MM.1S (cell line): Measurements from ENCODE around the gene GSTA4.

Experiments used
- DNase-seq: peaks from one replicate; pipeline ENCODE4 v3.0.0-alpha.2; 2015
- H2AFZ ChIP-seq: fragments of 300-600 bp; sonication (generic); 2 replicates; pipeline ENCODE4 v1.6.0; 2016; ENCODE audit warnings: antibody characterized with exemption, low read length
- H3F3A ChIP-seq: fragments of 300-600 bp; sonication (generic); 2 replicates; pipeline ENCODE4 v1.6.1; 2016; ENCODE audit warnings: mild to moderate bottlenecking, antibody characterized with exemption, low read length, moderate library complexity, mixed read lengths; ENCODE audit not compliant: insufficient read depth
- H3K27ac ChIP-seq: fragments of 300-600 bp; sonication (generic); 2 replicates; pipeline ENCODE4 v1.5.1; 2016; ENCODE audit warnings: mild to moderate bottlenecking, low read length
- H3K27me3 ChIP-seq: fragments of 300-600 bp; sonication (generic); replicated peaks from 2 replicates; pipeline ENCODE4 v1.6.0; 2016; ENCODE audit warnings: low read length; ENCODE audit not compliant: insufficient read depth
- H3K36me3 ChIP-seq: fragments of 300-600 bp; sonication (generic); replicated peaks from 2 replicates; pipeline ENCODE4 v1.6.1; 2016; ENCODE audit warnings: mild to moderate bottlenecking, low read length, mixed read lengths; ENCODE audit not compliant: insufficient read depth
- H3K4me1 ChIP-seq: fragments of 300-600 bp; sonication (generic); 2 replicates; pipeline ENCODE4 v1.6.1; 2016; ENCODE audit warnings: low read length, mixed read lengths
- H3K4me2 ChIP-seq: fragments of 300-600 bp; sonication (generic); 2 replicates; pipeline ENCODE4 v1.6.0; 2016; ENCODE audit warnings: low read depth, low read length
- H3K4me3 ChIP-seq: fragments of 300-600 bp; sonication (generic); 2 replicates; pipeline ENCODE4 v1.5.1; 2016; ENCODE audit warnings: low read length, mixed read lengths
- H3K79me2 ChIP-seq: fragments of 300-600 bp; sonication (generic); 2 replicates; pipeline ENCODE4 v1.6.1; 2016; ENCODE audit warnings: mixed run types, low read length, mixed read lengths
- H3K9ac ChIP-seq: fragments of 300-600 bp; sonication (generic); 2 replicates; pipeline ENCODE4 v1.6.1; 2016; ENCODE audit warnings: low read length, mixed read lengths
- H3K9me2 ChIP-seq: fragments of 300-600 bp; sonication (generic); replicated peaks from 2 replicates; pipeline ENCODE4 v1.6.1; 2016; ENCODE audit warnings: mild to moderate bottlenecking, low read length, mixed read lengths; ENCODE audit not compliant: insufficient read depth
- H3K9me3 ChIP-seq: fragments of 300-600 bp; sonication (generic); replicated peaks from 2 replicates; pipeline ENCODE4 v1.6.1; 2016; ENCODE audit warnings: mild to moderate bottlenecking, low read length, mixed read lengths; ENCODE audit not compliant: insufficient read depth
- H4K20me1 ChIP-seq: fragments of 300-600 bp; sonication (generic); 2 replicates; pipeline ENCODE4 v1.6.1; 2016; ENCODE audit warnings: mild to moderate bottlenecking, low read length, moderate library complexity, mixed read lengths; ENCODE audit not compliant: insufficient read depth
- CTCF ChIP-seq: fragments of 300-600 bp; sonication (generic); IDR thresholded peaks from 2 replicates; pipeline ENCODE4 v1.5.1; 2016; ENCODE audit warnings: antibody characterized with exemption, low read length, mixed read lengths
- EZH2 ChIP-seq: fragments of 300-600 bp; sonication (generic); optimal IDR thresholded peaks from 2 replicates; pipeline ENCODE3; 2017; ENCODE audit warnings: low read depth, mild to moderate bottlenecking, antibody characterized with exemption, low read length, mixed read lengths
- EZH2phosphoT487 ChIP-seq: fragments of 300-600 bp; sonication (generic); IDR thresholded peaks from 2 replicates; pipeline ENCODE4 v1.6.1; 2018; ENCODE audit warnings: antibody characterized with exemption, low read length

The GSTA4 gene

GRCh38 chr6:52992980-52993920, 1.8 kb downstream of the GSTA4 start:
- no peaks in the 10 kb centered on the region for H3K27me3 ChIP-seq
- TF ChIP-seq EZH2 = no peak
- TF ChIP-seq EZH2phosphoT487 = no peak
- TF ChIP-seq CTCF = no peak
- no peaks in the 10 kb centered on the region for H3K36me3 ChIP-seq
- no peak overlapping the region for H3K4me2 ChIP-seq
- no peak for DNase-seq
- no peak overlapping the region for H3K9ac ChIP-seq
- no peaks in the 10 kb centered on the region for H3K9me3 ChIP-seq
- H2AFZ ChIP-seq = no peak overlapping the region
- H3K79me2 ChIP-seq = no peaks in the 10 kb centered on the region
- H3K4me1 ChIP-seq = no peaks in the 10 kb centered on the region
- no peak overlapping the region for H3K27ac ChIP-seq
- H3K9me2 ChIP-seq = no peaks in the 10 kb centered on the region
- peaks cover 11% of the 10 kb centered on the region for H3F3A ChIP-seq
- H4K20me1 ChIP-seq = no peaks in the 10 kb centered on the region
- no peak overlapping the region for H3K4me3 ChIP-seq

GRCh38 chr6:52990342-52990741, 4.7 kb downstream of the GSTA4 start:
- Histone ChIP-seq H3K4me3 (no peak overlapping the region), H3K36me3 (no peaks in the 10 kb centered on the region), H3K9me2 (no peaks in the 10 kb centered on the region), H2AFZ (no peak overlapping the region), H3K9ac (no peak overlapping the region), H3K27me3 (no peaks in the 10 kb centered on the region), H3K4me2 (no peak overlapping the region), H3K27ac (no peak overlapping the region), H3K79me2 (no peaks in the 10 kb centered on the region), H3K9me3 (no peaks in the 10 kb centered on the region), H3F3A (peaks cover 3% of the 10 kb centered on the region; the same call in 1 of the 2 replicates), H3K4me1 (peaks cover 7% of the 10 kb centered on the region), H4K20me1 (no peaks in the 10 kb centered on the region)
- DNase-seq = no peak
- TF ChIP-seq EZH2phosphoT487 = no peak
- TF ChIP-seq EZH2 = no peak
- no peak for TF ChIP-seq CTCF

GRCh38 chr6:52985228-52985627, 9.9 kb downstream of the GSTA4 start:
- no peaks in the 10 kb centered on the region for H3K9me3 ChIP-seq
- no peaks in the 10 kb centered on the region for H4K20me1 ChIP-seq
- TF ChIP-seq CTCF = no peak
- no peak for TF ChIP-seq EZH2
- TF ChIP-seq EZH2phosphoT487 = no peak
- H3F3A ChIP-seq = peaks cover 21% of the 10 kb centered on the region
- H3K4me3 ChIP-seq = no peak overlapping the region
- H2AFZ ChIP-seq = no peak overlapping the region
- H3K27ac ChIP-seq = peak overlapping the region; percentile 79; the same call in 1 of the 2 replicates
- no peak for DNase-seq
- H3K27me3 ChIP-seq = no peaks in the 10 kb centered on the region
- no peaks in the 10 kb centered on the region for H3K79me2 ChIP-seq
- no peaks in the 10 kb centered on the region for H3K36me3 ChIP-seq
- H3K4me2 ChIP-seq = peak overlapping the region; percentile 80
- H3K4me1 ChIP-seq = peaks cover 40% of the 10 kb centered on the region
- no peak overlapping the region for H3K9ac ChIP-seq
- H3K9me2 ChIP-seq = no peaks in the 10 kb centered on the region
